Measurements from ENCODE around the gene ZBTB26.

- TF ChIP-seq CTCF (IDR thresholded peaks at IDR 0.05; ENCODE audit: insufficient read depth, low read depth, low read length) (no peak), EZH2 (IDR thresholded peaks at IDR 0.05; ENCODE audit: insufficient read depth, low read length) (no peak)
Observed at GRCh38 chr9:122922713-122923112, 8.6 kb downstream of the ZBTB26 start.

All from astrocyte (in vitro differentiated cells and primary cell).